Neural cell (in vitro differentiated cells): Measurements from ENCODE around the gene LECT2.

ENCODE experiments used
- EP300 ChIP-seq: fragments of 450-650 bp; conservative IDR thresholded peaks from 2 replicates; pipeline ENCODE4 v1.6.1; 2014; ENCODE audit warnings: antibody characterized with exemption, mild to moderate bottlenecking, moderate library complexity; ENCODE audit not compliant: poor library complexity, severe bottlenecking
- EZH2 ChIP-seq: fragments of 200-600, 300-800 bp; shearing (Covaris generic), sonication (generic); IDR thresholded peaks from 2 replicates; pipeline ENCODE4 v1.6.1; 2014; ENCODE audit warnings: antibody characterized with exemption, low read length, borderline replicate concordance, mild to moderate bottlenecking; ENCODE audit not compliant: insufficient read depth, poor library complexity, severe bottlenecking
- MXI1 ChIP-seq: fragments of 450-650 bp; conservative IDR thresholded peaks from 2 replicates; pipeline ENCODE4 v1.6.1; 2014; ENCODE audit warnings: antibody characterized with exemption, mild to moderate bottlenecking; ENCODE audit not compliant: poor library complexity, severe bottlenecking
- POLR2AphosphoS5 ChIP-seq: IDR thresholded peaks from 2 replicates; pipeline ENCODE4 v1.6.1; 2012
- RAD21 ChIP-seq: fragments of 450-650 bp; conservative IDR thresholded peaks from 2 replicates; pipeline ENCODE4 v1.6.1; 2014; ENCODE audit warnings: antibody characterized with exemption, mild to moderate bottlenecking, moderate library complexity
- SMC3 ChIP-seq: fragments of 450-650 bp; conservative IDR thresholded peaks from 2 replicates; pipeline ENCODE4 v1.6.1; 2014; ENCODE audit warnings: antibody characterized with exemption, mild to moderate bottlenecking, moderate library complexity; ENCODE audit not compliant: poor library complexity
- TF ChIP-seq, protein P1 (sequence below): fragments of 450-650 bp; IDR thresholded peaks from 2 replicates; pipeline ENCODE4 v1.5.1; 2014; ENCODE audit warnings: antibody characterized with exemption, mild to moderate bottlenecking, moderate library complexity; ENCODE audit not compliant: poor library complexity, severe bottlenecking

DNA sequence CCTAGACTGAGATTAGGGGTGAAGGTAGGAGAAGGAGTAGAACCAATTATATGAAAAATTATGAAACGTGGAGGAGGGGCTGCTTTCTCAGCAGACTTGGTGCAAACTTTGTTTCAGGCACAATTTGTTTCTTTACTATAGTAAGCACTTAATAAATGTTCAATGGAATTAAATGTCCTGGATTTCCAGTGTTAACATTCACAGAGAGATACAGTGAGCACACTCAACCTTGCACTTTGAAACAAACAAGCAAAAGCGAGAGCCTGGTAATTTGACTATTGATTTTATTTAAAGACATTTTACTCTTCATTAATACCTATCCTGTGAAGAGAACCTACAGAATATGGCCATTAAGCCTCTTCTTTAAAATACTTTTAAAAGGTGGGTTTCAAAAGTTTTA is 933 bp downstream of the LECT2 start:
- TF ChIP-seq, protein P1, sequence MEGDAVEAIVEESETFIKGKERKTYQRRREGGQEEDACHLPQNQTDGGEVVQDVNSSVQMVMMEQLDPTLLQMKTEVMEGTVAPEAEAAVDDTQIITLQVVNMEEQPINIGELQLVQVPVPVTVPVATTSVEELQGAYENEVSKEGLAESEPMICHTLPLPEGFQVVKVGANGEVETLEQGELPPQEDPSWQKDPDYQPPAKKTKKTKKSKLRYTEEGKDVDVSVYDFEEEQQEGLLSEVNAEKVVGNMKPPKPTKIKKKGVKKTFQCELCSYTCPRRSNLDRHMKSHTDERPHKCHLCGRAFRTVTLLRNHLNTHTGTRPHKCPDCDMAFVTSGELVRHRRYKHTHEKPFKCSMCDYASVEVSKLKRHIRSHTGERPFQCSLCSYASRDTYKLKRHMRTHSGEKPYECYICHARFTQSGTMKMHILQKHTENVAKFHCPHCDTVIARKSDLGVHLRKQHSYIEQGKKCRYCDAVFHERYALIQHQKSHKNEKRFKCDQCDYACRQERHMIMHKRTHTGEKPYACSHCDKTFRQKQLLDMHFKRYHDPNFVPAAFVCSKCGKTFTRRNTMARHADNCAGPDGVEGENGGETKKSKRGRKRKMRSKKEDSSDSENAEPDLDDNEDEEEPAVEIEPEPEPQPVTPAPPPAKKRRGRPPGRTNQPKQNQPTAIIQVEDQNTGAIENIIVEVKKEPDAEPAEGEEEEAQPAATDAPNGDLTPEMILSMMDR = no peak
- no peak for TF ChIP-seq POLR2AphosphoS5
- no peak for TF ChIP-seq SMC3
- no peak for TF ChIP-seq RAD21
- no peak for TF ChIP-seq EP300
- TF ChIP-seq EZH2 = no peak
- no peak for TF ChIP-seq MXI1
